ENCODE measurements around the gene SIK2. TPM values are rescaled to one million over a fixed set of nuclear protein-coding genes. Genes with fewer than 3 reads are reported as not detected.

The SIK2 gene
- total RNA-seq, 1 donor from 2014 or later = 10.0 TPM

DNA sequence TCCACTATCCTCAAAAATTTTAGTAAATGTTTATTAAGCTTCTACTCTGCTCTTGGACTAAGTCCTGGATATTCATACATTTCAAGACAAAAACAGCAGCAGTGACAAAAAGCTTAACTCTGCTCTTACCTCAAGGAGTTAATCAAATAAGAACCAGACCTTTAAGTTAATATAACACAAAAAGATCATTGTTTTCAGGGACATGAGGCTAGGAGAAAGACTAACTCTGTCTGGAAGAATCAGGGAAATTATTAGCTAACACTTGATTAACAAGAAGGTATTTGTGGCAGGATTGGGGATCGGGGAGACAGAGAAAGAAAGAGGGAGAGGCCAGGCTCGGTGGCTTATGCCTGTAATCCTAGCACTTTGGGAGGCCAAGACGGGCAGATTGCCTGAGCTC, 89.5 kb downstream of the SIK2 start:
- Mint-ChIP-seq H3K9me3 (no peaks in the 10 kb centered on the region), H3K4me3 (no peak overlapping the region)

DNA sequence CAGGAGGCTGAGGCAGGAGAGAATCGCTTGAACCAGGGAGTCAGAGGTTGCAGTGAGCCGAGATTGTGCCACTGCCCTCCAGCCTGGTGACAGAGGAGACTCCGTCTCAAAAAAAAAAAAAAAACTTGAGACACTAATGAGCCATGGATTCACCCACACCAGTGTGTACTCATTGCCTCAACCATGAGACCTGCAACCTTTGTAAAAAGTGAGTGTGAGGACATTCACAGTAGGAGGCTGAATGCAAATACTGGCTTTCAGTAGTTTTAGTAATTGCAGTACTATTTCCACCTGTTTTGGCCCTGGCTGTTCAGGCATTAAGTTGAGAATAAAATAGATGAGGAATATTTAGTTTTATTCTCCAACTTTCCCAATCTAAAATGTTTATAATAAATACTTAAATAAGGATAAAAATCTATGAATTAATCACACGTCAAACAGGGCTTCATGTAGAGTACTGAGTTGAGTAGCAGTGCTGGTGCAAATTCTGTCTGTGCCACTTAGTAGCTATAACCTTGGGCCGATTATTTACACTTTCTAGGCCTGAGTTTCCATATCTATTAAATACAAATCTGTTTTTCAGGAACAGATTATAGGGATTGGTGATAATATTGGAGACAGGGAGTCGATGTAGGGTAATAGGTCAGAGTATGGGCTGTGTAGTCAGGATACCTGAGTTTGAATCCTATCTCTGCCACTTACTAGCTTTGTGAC, 91.1 kb downstream of the SIK2 start:
- Mint-ChIP-seq H3K4me3 (no peak overlapping the region), H3K4me1 (peaks cover 18% of the 10 kb centered on the region), H3K27me3 (no peaks in the 10 kb centered on the region), H3K9me3 (no peaks in the 10 kb centered on the region), H3K36me3 (ENCODE audit: low read depth) (peaks cover 36% of the 10 kb centered on the region), H3K27ac (no peak overlapping the region)
- ATAC-seq (ENCODE audit: low read depth) (no peak), DNase-seq (no peak)
- POLR2A ChIA-PET = no interaction called here
- TF ChIP-seq CTCF (IDR thresholded peaks at IDR 0.05) = no peak
- intact Hi-C loops (cut with micrococcal nuclease) = no loop called here
- CTCF ChIA-PET = no interaction called here

More for the DNA sequence above, 89.5 kb downstream of the SIK2 start:
- ChIA-PET POLR2A (no interaction called here), CTCF (no interaction called here)
- DNase-seq (no peak), ATAC-seq (ENCODE audit: low read depth) (no peak)
- Mint-ChIP-seq H3K4me1 (peaks cover 9% of the 10 kb centered on the region), H3K27me3 (no peaks in the 10 kb centered on the region), H3K27ac (no peak overlapping the region), H3K36me3 (ENCODE audit: low read depth) (peaks cover 43% of the 10 kb centered on the region)
- intact Hi-C loops (cut with micrococcal nuclease) = no loop called here
- TF ChIP-seq CTCF (IDR thresholded peaks at IDR 0.05) = no peak

GRCh38 chr11:111694851-111695250, 92.6 kb downstream of the SIK2 start:
- intact Hi-C loops (cut with micrococcal nuclease) = no loop called here
- peaks cover 29% of the 10 kb centered on the region for H3K36me3 Mint-ChIP-seq (ENCODE audit: low read depth)
- no peak overlapping the region for H3K27ac Mint-ChIP-seq
- H3K9me3 Mint-ChIP-seq = no peaks in the 10 kb centered on the region
- ChIA-PET CTCF (no interaction called here), POLR2A (no interaction called here)
- H3K4me1 Mint-ChIP-seq = peaks cover 21% of the 10 kb centered on the region
- ATAC-seq (ENCODE audit: low read depth) (no peak), DNase-seq (no peak)
- H3K27me3 Mint-ChIP-seq = no peaks in the 10 kb centered on the region
- H3K4me3 Mint-ChIP-seq = no peak overlapping the region
- TF ChIP-seq CTCF (IDR thresholded peaks at IDR 0.05) = no peak

DNA sequence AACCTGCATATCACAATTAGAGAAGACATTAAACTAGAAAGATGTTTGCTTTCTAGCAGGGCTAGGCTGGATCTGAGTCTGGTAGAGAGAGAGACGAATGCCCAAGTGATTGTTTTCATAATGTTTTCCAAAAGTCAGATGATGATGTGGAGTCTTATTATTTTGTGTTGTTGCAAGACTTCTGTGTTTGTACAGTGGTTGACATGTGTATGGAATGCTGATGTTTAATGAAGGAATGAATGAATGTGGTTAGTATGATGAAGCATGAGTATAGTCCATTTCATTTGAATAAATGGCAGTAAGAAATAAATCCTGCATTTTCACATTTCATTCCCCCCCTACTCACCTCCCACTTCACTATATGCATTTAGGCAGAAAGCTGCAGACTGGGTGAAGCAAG, 94.3 kb downstream of the SIK2 start:
- Mint-ChIP-seq H3K36me3 (ENCODE audit: low read depth) (peaks cover 17% of the 10 kb centered on the region), H3K27ac (no peak overlapping the region), H3K9me3 (no peaks in the 10 kb centered on the region), H3K4me3 (no peak overlapping the region), H3K27me3 (no peaks in the 10 kb centered on the region), H3K4me1 (peaks cover 21% of the 10 kb centered on the region)
- DNase-seq (no peak), ATAC-seq (ENCODE audit: low read depth) (no peak)
- CTCF ChIA-PET = no interaction called here
- POLR2A ChIA-PET = no interaction called here
- intact Hi-C loops (cut with micrococcal nuclease) = no loop called here
- TF ChIP-seq CTCF (IDR thresholded peaks at IDR 0.05) = no peak

- no peaks in the 10 kb centered on the region for H3K27me3 Mint-ChIP-seq
- intact Hi-C loops (cut with micrococcal nuclease) = no loop called here
- DNase-seq (no peak), ATAC-seq (ENCODE audit: low read depth) (no peak)
- peaks cover 22% of the 10 kb centered on the region for H3K36me3 Mint-ChIP-seq (ENCODE audit: low read depth)
- ChIA-PET CTCF (interaction anchor here (1.2 kb wide), 1 partner anchor 79 kb away, joined by 3 read pairs; no protein-coding TSS in a partner anchor), POLR2A (no interaction called here)
- no peaks in the 10 kb centered on the region for H3K9me3 Mint-ChIP-seq
- no peak for TF ChIP-seq CTCF (IDR thresholded peaks at IDR 0.05)
- H3K27ac Mint-ChIP-seq = no peak overlapping the region
- H3K4me1 Mint-ChIP-seq = peaks cover 21% of the 10 kb centered on the region
- H3K4me3 Mint-ChIP-seq = no peak overlapping the region
These were observed 95.7 kb downstream of the SIK2 start for GRCh38 chr11:111697933-111698371.
